Spleen (tissue), 11 donors: ENCODE data around the gene EPHB4. TPM values are rescaled to one million over a fixed set of nuclear protein-coding genes. Genes with fewer than 3 reads are reported as not detected.

Source experiments
- DNase-seq: peaks from one replicate; pipeline ENCODE4 v3.0.0-alpha.2; 2020
- H3K27ac ChIP-seq, 8 donors: fragments of 200-600 bp; sonication (generic) in 7 of 8; 1 replicate in 4 of 8; 2 replicates in 4 of 8; pipeline versions ENCODE4 v1.5.0 to v1.8.0; 2016 to 2021; ENCODE audit warnings: inconsistent platforms in 4 of 8, mild to moderate bottlenecking in 4 of 8, moderate library complexity in 1 of 8
- H3K27me3 ChIP-seq, 7 donors: fragments of 200-600 bp; sonication (generic) in 6 of 7; replicated peaks in 1 of 7; 1 replicate in 4 of 7; 2 replicates in 3 of 7; pipeline versions ENCODE4 v1.5.0 to v1.8.0; 2016 to 2021; ENCODE audit warnings: inconsistent platforms in 3 of 7, mild to moderate bottlenecking in 1 of 7
- H3K36me3 ChIP-seq, 6 donors: fragments of 200-600 bp; sonication (generic) in 5 of 6; 1 replicate in 4 of 6; 2 replicates in 2 of 6; pipeline versions ENCODE4 v1.5.0 to v1.8.0; 2016 to 2021; ENCODE audit warnings: inconsistent platforms in 2 of 6
- H3K4me1 ChIP-seq, 6 donors: fragments of 200-600 bp; sonication (generic) in 5 of 6; 1 replicate in 3 of 6; 2 replicates in 3 of 6; pipeline versions ENCODE4 v1.5.0 to v1.8.0; 2016 to 2021; ENCODE audit warnings: inconsistent platforms in 3 of 6
- H3K4me3 ChIP-seq, 8 donors: fragments of 200-600 bp; sonication (generic) in 7 of 8; 1 replicate in 4 of 8; 2 replicates in 4 of 8; pipeline versions ENCODE4 v1.5.0 to v1.8.0; 2016 to 2021; ENCODE audit warnings: inconsistent platforms in 4 of 8, mild to moderate bottlenecking in 4 of 8, moderate library complexity in 2 of 8
- H3K9me3 ChIP-seq, 8 donors: fragments of 200-600 bp; sonication (generic) in 7 of 8; 1 replicate in 4 of 8; 2 replicates in 4 of 8; pipeline versions ENCODE4 v1.5.0 to v1.8.0; 2016 to 2021; ENCODE audit warnings: inconsistent platforms in 4 of 8
- POLR2A ChIP-seq, 3 donors: fragments of 450-650 bp; IDR thresholded peaks; one replicate each; pipeline ENCODE4 v1.5.1; 2017; ENCODE audit warnings: antibody characterized with exemption in 3 of 3, mild to moderate bottlenecking in 1 of 3
- POLR2AphosphoS5 ChIP-seq, 3 donors: sonication (generic); formaldehyde crosslinking; IDR thresholded peaks; one replicate each; pipeline ENCODE4 v1.5.1; 2017; ENCODE audit warnings: antibody characterized with exemption in 3 of 3
- WGBS, 5 donors: extraction: QIAGEN DNeasy Blood & Tissue Kit in 3 of 5; methylation state at CpG; one replicate each; pipeline versions ENCODE4 v1.1.5 to v1.1.7; 2013 to 2018; 5-methylcytosine and 5-hydroxymethylcytosine counted together
- intact Hi-C: fragments of 100-400 bp; cut with DNase I; formaldehyde crosslinking; loops from one replicate; pipeline ENCODE4 v1.15.0; 2023; ENCODE audit warnings: low total_unique reads
- polyA plus RNA-seq, 3 donors: library from polyadenylated mRNA; stranded (reverse); fragments of 200-250 nt; gene quantifications; one replicate each; pipeline ENCODE4 v1.2.1, GENCODE V29; 2013
- total RNA-seq, 7 donors: library from RNA; depleted of rRNA in 3 of 7; stranded (reverse); fragments of >200 nt in 3 of 7; fragmentation: NEBNext Ultra II Directional in 4 of 7; extraction: Animal tissue kit (Norgen Biotek cat#: 25700) in 4 of 7; gene quantifications; one replicate each; pipeline versions ENCODE4 v1.1.0 to v1.2.1, GENCODE V29; 2016 to 2021
- TF ChIP-seq, protein P1 (sequence below), 11 experiments: fragments of 200-600 bp in 7 of 11; fragments of 450-650 bp in 4 of 11; sonication (generic) in 4 of 11; IDR thresholded peaks in 8 of 11; conservative IDR thresholded peaks in 3 of 11; 1 replicate in 7 of 11; 2 replicates in 4 of 11; pipeline versions ENCODE4 v1.4.0 to v1.8.0; 2016 to 2021; ENCODE audit warnings: antibody characterized with exemption in 11 of 11, inconsistent platforms in 4 of 11, mild to moderate bottlenecking in 1 of 11
- donor health status: healthy with polysubstance abuse.
- donor health status: DM: no; HTN: no; CAD: no; lungs with moderate emphysema.
- donor health status: DM: no; HTN: no; CAD: no.
- donor health status: Bipolar disorder and iron deficiency.
- donor health status: healthy.
- donor health status: DM: no; HTN: no; CAD: no.
- donor health status: DM: yes; HTN: yes; CAD: no.

The EPHB4 gene
- total and polyA plus RNA-seq, 10 donors, result 14.8 to 157 (median 101) TPM

DNA sequence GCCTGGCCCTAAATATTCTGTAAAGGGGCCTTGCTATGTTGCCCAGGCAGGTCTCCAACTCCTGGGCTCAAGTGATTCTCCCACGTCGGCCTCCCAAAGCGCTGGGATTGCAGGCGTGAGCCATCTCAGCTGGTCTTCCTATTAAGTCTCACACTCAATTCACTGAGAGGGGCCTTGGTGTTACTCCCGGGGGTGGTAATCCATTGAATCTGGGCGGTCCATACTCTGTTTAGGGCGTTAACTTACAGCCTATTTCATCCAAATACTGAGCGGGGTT is 46.9 kb upstream of the EPHB4 start:
- Histone ChIP-seq H3K27me3 (no peaks in the 10 kb centered on the region), H3K4me3 (peak overlapping the region; percentile 77 to 98 (median 92)), H3K27ac (peak overlapping the region; percentile 93 to 98 (median 96)), H3K9me3 (no peaks in the 10 kb centered on the region), H3K36me3 (peaks cover 0 to 66% (median 9%) of the 10 kb centered on the region in 6 donors), H3K4me1 (peaks cover 23 to 51% (median 48%) of the 10 kb centered on the region in 6 donors)
- TF ChIP-seq, protein P1, sequence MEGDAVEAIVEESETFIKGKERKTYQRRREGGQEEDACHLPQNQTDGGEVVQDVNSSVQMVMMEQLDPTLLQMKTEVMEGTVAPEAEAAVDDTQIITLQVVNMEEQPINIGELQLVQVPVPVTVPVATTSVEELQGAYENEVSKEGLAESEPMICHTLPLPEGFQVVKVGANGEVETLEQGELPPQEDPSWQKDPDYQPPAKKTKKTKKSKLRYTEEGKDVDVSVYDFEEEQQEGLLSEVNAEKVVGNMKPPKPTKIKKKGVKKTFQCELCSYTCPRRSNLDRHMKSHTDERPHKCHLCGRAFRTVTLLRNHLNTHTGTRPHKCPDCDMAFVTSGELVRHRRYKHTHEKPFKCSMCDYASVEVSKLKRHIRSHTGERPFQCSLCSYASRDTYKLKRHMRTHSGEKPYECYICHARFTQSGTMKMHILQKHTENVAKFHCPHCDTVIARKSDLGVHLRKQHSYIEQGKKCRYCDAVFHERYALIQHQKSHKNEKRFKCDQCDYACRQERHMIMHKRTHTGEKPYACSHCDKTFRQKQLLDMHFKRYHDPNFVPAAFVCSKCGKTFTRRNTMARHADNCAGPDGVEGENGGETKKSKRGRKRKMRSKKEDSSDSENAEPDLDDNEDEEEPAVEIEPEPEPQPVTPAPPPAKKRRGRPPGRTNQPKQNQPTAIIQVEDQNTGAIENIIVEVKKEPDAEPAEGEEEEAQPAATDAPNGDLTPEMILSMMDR (IDR thresholded peaks at IDR 0.05 in 8 of 11, conservative IDR thresholded peaks at IDR 0.05 in 3 of 11), result no peak
- TF ChIP-seq POLR2AphosphoS5 (IDR thresholded peaks at IDR 0.05), result no peak
- no peak for TF ChIP-seq POLR2A (IDR thresholded peaks at IDR 0.05)
- DNase-seq, result no peak
- WGBS, 5 donors, result 54 to 83% (median 75%) methylated on average over 6 to 8 of the region's 8 CpGs
- intact Hi-C loops, result no loop called here

DNA sequence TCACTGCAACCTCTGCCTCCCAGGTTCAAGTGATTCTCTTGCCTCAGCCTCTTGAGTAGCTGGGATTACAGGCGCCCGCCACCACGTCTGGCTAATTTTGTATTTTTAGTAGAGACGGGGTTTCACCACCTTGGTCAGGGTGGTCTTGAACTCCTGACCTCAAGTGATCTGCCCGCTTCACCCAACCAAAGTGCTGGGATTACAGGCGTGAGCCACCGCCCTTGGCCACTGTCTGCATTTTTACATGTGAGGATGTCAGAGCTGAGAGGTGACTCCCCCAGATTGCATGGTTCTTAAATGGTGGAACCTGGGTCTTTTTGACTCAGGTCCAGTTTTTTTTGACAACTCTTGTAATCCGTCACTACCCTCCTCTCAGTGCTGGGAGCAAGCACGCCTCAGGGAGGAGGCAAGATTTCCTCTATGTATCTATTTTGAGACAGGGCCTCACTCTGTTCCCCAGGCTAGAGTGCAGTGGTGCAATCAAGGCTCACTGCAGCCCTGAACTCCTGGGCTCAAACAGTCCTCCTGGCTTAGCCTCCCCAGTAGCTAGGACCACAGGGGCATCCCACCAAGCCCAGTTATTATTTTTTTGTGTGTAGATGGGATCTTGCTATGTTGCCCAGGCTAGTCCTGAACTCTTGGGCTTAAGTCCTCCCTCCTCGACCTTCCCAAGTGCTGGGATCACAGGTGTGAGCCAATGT is 46.4 kb upstream of the EPHB4 start:
- peak overlapping the region in 7 of 8 donors; percentile 77 to 98 (median 92) for H3K4me3 ChIP-seq
- intact Hi-C loops, result no loop called here
- H3K36me3 ChIP-seq, result peaks cover 0 to 61% (median 7%) of the 10 kb centered on the region in 6 donors
- DNase-seq, result no peak
- no peaks in the 10 kb centered on the region for H3K9me3 ChIP-seq
- no peaks in the 10 kb centered on the region for H3K27me3 ChIP-seq
- peaks cover 23 to 51% (median 47%) of the 10 kb centered on the region in 6 donors for H3K4me1 ChIP-seq
- WGBS, 5 donors, result 89 to 92% (median 92%) methylated on average over 9 to 10 of the region's 10 CpGs
- TF ChIP-seq, protein P1 (IDR thresholded peaks at IDR 0.05 in 8 of 11, conservative IDR thresholded peaks at IDR 0.05 in 3 of 11), result no peak
- no peak for TF ChIP-seq POLR2A (IDR thresholded peaks at IDR 0.05)
- no peak for TF ChIP-seq POLR2AphosphoS5 (IDR thresholded peaks at IDR 0.05)
- peak overlapping the region; percentile 93 to 98 (median 96) for H3K27ac ChIP-seq

DNA sequence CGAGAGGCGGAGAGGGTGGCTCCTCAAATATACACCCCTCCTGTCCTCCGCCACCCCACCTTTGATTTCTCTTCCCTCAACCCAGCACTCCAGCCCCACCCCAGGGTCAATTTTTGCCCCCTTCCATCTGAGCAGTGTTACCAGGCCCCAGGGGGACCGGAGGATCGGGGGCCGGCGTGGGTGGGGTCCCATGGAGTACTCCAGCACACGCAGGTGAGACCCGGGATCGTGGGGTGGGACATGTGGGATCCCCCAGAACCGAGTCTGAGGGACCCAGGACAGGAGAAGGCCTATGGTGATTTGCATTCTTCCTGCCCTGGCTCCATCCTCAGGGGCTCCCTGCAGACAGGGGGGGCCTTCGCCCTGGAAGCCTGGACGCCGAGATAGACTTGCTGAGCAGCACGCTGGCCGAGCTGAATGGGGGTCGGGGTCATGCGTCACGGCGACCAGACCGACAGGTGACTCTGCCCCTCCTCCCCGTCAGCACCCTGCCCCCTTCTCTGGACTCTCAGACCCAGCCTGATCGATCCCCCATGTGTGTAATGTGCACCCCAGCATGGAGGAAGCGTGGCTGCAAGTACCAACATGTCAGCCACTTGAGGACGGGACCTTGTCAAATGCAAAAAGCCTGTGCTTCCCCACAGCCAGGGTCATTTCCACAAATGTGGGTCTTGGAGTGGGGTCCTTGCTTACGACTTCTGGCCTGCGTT is 40.6 kb upstream of the EPHB4 start:
- Histone ChIP-seq H3K36me3 (peaks cover 0 to 63% (median 15%) of the 10 kb centered on the region in 6 donors), H3K9me3 (no peaks in the 10 kb centered on the region), H3K27me3 (peaks cover 0 to 10% (median 0%) of the 10 kb centered on the region in 7 donors), H3K27ac (peak overlapping the region in 7 of 8 donors; percentile 83 to 92 (median 86)), H3K4me3 (peak overlapping the region; percentile 24 to 76 (median 43)), H3K4me1 (peaks cover 25 to 62% (median 51%) of the 10 kb centered on the region in 6 donors)
- intact Hi-C loops, result no loop called here
- TF ChIP-seq POLR2A (IDR thresholded peaks at IDR 0.05) (no peak), POLR2AphosphoS5 (IDR thresholded peaks at IDR 0.05) (peak in 1 of 3 donors; percentile 4)
- TF ChIP-seq, protein P1 (IDR thresholded peaks at IDR 0.05 in 8 of 11, conservative IDR thresholded peaks at IDR 0.05 in 3 of 11), result no peak
- DNase-seq, result no peak
- WGBS, 5 donors, result 31 to 55% (median 41%) methylated on average over 16 to 27 of the region's 27 CpGs
